LHCN-M2 (cell line): ENCODE measurements around the gene MAML1. TPM values are rescaled to one million over a fixed set of nuclear protein-coding genes. Genes with fewer than 3 reads are reported as not detected.

Source experiments
- DNase-seq: peaks from one replicate; pipeline ENCODE4 v3.0.0-alpha.2; 2012; ENCODE audit warnings: low read depth
- total RNA-seq: library from RNA; depleted of rRNA; stranded (reverse); fragments of >200 nt; gene quantifications from 2 replicates; pipeline ENCODE4 v1.2.3, GENCODE V29; 2014; rRNA removed

MAML1 gene
- total RNA-seq, 1 experiment from 2014 or later = 11.7 TPM

DNA sequence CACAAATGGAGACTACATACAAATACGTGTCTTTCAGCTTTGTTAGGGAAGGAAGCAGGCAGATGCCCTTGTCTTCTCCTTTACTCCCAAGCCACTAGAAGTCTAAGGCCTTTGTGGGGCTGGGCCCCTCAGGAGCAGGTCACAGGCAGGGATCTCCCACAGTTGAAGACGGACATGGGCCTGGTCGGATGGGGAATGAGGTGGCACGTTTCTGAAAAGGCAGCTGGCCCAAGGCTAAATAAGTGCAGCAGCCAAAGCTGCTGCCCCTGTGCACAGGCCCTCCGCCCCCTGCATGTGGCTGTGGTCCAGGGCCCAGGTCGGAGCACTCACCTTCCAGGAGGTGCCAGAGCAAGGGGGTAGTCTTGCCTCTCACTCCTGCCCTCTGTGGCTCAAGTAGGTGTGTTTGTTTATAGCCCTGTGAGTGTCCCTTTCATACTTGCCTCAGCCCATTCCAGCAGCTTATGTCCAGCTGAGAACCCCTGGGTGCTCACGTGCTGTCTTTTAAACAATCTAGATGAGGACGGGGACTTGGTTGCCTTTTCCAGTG lies 89.9 kb downstream of the MAML1 start:
- no peak for DNase-seq

DNA sequence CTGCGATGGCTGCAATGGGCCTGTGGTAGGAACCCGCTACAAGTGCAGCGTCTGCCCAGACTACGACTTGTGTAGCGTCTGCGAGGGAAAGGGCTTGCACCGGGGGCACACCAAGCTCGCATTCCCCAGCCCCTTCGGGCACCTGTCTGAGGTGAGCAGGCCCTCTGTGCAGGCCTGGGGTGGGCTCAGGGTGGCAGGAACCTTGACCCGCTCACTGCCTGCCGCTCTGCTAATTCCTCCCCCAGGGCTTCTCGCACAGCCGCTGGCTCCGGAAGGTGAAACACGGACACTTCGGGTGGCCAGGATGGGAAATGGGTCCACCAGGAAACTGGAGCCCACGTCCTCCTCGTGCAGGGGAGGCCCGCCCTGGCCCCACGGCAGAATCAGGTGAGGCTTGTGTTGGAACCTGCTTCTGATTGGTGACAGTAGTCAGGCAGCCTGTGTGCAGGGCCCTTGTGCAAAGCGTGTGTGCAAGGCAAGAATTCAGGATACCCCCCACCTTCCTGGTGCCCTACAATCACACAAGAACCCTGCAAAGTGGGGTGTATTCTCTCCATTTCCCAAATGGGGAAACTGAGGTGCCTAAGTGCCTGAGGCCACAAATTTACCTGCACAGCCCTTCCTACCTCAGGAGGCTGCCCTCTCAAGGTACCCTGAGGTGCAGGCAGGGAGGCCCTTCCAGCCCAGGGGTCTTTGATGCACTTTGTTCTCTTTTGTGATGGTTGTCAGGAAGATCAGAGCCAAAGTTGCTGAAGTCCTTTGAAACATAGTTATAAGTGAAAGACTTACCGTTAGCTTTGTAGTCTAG lies 91.5 kb downstream of the MAML1 start:
- DNase-seq = no peak

GRCh38 chr5:179824745-179825112 lies 92.1 kb downstream of the MAML1 start:
- no peak for DNase-seq

- no peak for DNase-seq
Observed at GRCh38 chr5:179825655-179826182, 93.1 kb downstream of the MAML1 start.

Other genes with a start within 250 kb of the MAML1 start
- 33.1 and 35.5 TPM in 2 replicates for gene RUFY1, start 182.3 kb upstream of the MAML1 start, total RNA-seq
- 374 and 422 TPM in 2 replicates for gene HNRNPH1, start 109.2 kb upstream of the MAML1 start, total RNA-seq
- not detected in 2 replicates for gene CBY3, start 51.8 kb upstream of the MAML1 start, total RNA-seq
- gene CANX, start 33.9 kb upstream of the MAML1 start, total RNA-seq = 440 and 478 TPM in 2 replicates
- not detected in 2 replicates for gene LTC4S, start 61.2 kb downstream of the MAML1 start, total RNA-seq
- 150 and 157 TPM in 2 replicates for gene MGAT4B, start 74.0 kb downstream of the MAML1 start, total RNA-seq
- 387 and 548 TPM in 2 replicates for gene SQSTM1, start 88.1 kb downstream of the MAML1 start, total RNA-seq
- gene MRNIP, start 126.0 kb downstream of the MAML1 start, total RNA-seq = 12.5 and 15.3 TPM in 2 replicates
- 75.3 and 77.7 TPM in 2 replicates for gene TBC1D9B, start 175.1 kb downstream of the MAML1 start, total RNA-seq